H9 (cell line): Measurements from ENCODE around the gene ARF4. TPM values are rescaled to one million over a fixed set of nuclear protein-coding genes. Genes with fewer than 3 reads are reported as not detected.

Experiments used
- DNase-seq: peaks from one replicate; pipeline ENCODE4 v3.0.0-alpha.2; 2017
- H2AFZ ChIP-seq: one replicate; pipeline ENCODE4 v1.6.1; 2013; ENCODE audit warnings: mild to moderate bottlenecking, low read length, control low read depth, moderate library complexity
- H2AK5ac ChIP-seq: 2 replicates; pipeline ENCODE4 v1.6.1; 2013; ENCODE audit warnings: low read length, control low read depth, mixed read lengths; ENCODE audit not compliant: insufficient read length
- H2BK120ac ChIP-seq: one replicate; pipeline ENCODE4 v1.6.1; 2013; ENCODE audit warnings: low read depth, mild to moderate bottlenecking, low read length, control low read depth, inconsistent platforms; ENCODE audit not compliant: poor library complexity, severe bottlenecking
- H2BK12ac ChIP-seq: 2 replicates; pipeline ENCODE4 v1.6.1; 2013; ENCODE audit warnings: low read length, control low read depth, mixed read lengths, low read depth; ENCODE audit not compliant: insufficient read length
- H2BK15ac ChIP-seq: 2 replicates; pipeline ENCODE4 v1.6.1; 2013; ENCODE audit warnings: low read depth, low read length, control low read depth
- H2BK20ac ChIP-seq: one replicate; pipeline ENCODE4 v1.6.1; 2013; ENCODE audit warnings: low read depth, mild to moderate bottlenecking, low read length, control low read depth, inconsistent platforms; ENCODE audit not compliant: poor library complexity, severe bottlenecking
- H2BK5ac ChIP-seq: 2 replicates; pipeline ENCODE4 v1.6.1; 2013; ENCODE audit warnings: low read length, control low read depth, mixed read lengths; ENCODE audit not compliant: insufficient read length
- H3K14ac ChIP-seq: 2 replicates; pipeline ENCODE4 v1.6.1; 2013; ENCODE audit warnings: low read length, control low read depth; ENCODE audit not compliant: insufficient read depth
- H3K18ac ChIP-seq: 2 replicates; pipeline ENCODE4 v1.6.1; 2013; ENCODE audit warnings: low read depth, mild to moderate bottlenecking, mixed read lengths, low read length, control low read depth; ENCODE audit not compliant: insufficient read length
- H3K23ac ChIP-seq: 2 replicates; pipeline ENCODE4 v1.6.1; 2013; ENCODE audit warnings: low read length, control low read depth, mixed read lengths, low read depth; ENCODE audit not compliant: insufficient read length
- H3K23me2 ChIP-seq: 2 replicates; pipeline ENCODE4 v1.6.1; 2013; ENCODE audit warnings: low read depth, mild to moderate bottlenecking, mixed read lengths, low read length, control low read depth; ENCODE audit not compliant: insufficient read length, poor library complexity, severe bottlenecking
- H3K27ac ChIP-seq: 2 replicates; pipeline ENCODE4 v1.5.1; 2013; ENCODE audit warnings: low read length, control low read depth, mixed read lengths, low read depth; ENCODE audit not compliant: insufficient read length
- H3K27me3 ChIP-seq: 2 replicates; pipeline ENCODE4 v1.6.1; 2013; ENCODE audit warnings: low read length, control low read depth, inconsistent platforms; ENCODE audit not compliant: insufficient read depth
- H3K4ac ChIP-seq: 2 replicates; pipeline ENCODE4 v1.6.1; 2013; ENCODE audit warnings: low read depth, mild to moderate bottlenecking, control low read depth, inconsistent platforms, low read length, moderate library complexity
- H3K4me1 ChIP-seq: 2 replicates; pipeline ENCODE4 v1.6.1; 2013; ENCODE audit warnings: low read length, control low read depth, inconsistent platforms; ENCODE audit not compliant: insufficient read depth
- H3K4me2 ChIP-seq: 2 replicates; pipeline ENCODE4 v1.6.1; 2013; ENCODE audit warnings: low read length, control low read depth, mixed read lengths; ENCODE audit not compliant: insufficient read length, insufficient read depth
- H3K56ac ChIP-seq: 2 replicates; pipeline ENCODE4 v1.6.1; 2013; ENCODE audit warnings: low read depth, mild to moderate bottlenecking, mixed read lengths, low read length, control low read depth; ENCODE audit not compliant: insufficient read length
- H3K79me1 ChIP-seq: 2 replicates; pipeline ENCODE4 v1.6.1; 2013; ENCODE audit warnings: low read depth, mild to moderate bottlenecking, moderate library complexity, low read length, control low read depth, inconsistent platforms; ENCODE audit not compliant: insufficient read depth, poor library complexity, severe bottlenecking
- H3K79me2 ChIP-seq: 2 replicates; pipeline ENCODE4 v1.6.1; 2013; ENCODE audit warnings: low read length, control low read depth, inconsistent platforms; ENCODE audit not compliant: insufficient read depth
- H3K9ac ChIP-seq: 2 replicates; pipeline ENCODE4 v1.6.1; 2013; ENCODE audit warnings: low read length, control low read depth, mixed read lengths; ENCODE audit not compliant: insufficient read length; ENCODE audit errors: extremely low read depth
- H3K9me3 ChIP-seq: one replicate; pipeline ENCODE4 v1.6.1; 2013; ENCODE audit warnings: low read depth, low read length, inconsistent platforms; ENCODE audit not compliant: control insufficient read depth
- H3T11ph ChIP-seq: one replicate; pipeline ENCODE4 v1.6.1; 2013; ENCODE audit warnings: mild to moderate bottlenecking, low read length, control low read depth, inconsistent platforms
- H4K20me1 ChIP-seq: one replicate; pipeline ENCODE4 v1.6.1; 2013; ENCODE audit not compliant: control insufficient read depth, insufficient read length, insufficient read depth
- H4K5ac ChIP-seq: 2 replicates; pipeline ENCODE4 v1.6.1; 2013; ENCODE audit warnings: low read depth, mild to moderate bottlenecking, mixed read lengths, low read length, control low read depth; ENCODE audit not compliant: insufficient read length
- H4K8ac ChIP-seq: replicated peaks from 2 replicates; pipeline ENCODE4 v1.6.1; 2013; ENCODE audit warnings: low read length, control low read depth, mixed read lengths, low read depth; ENCODE audit not compliant: insufficient read length
- H4K91ac ChIP-seq: 2 replicates; pipeline ENCODE4 v1.6.1; 2013; ENCODE audit warnings: low read depth, mild to moderate bottlenecking, moderate library complexity, mixed read lengths, low read length, control low read depth; ENCODE audit not compliant: insufficient read length
- H3K27ac Mint-ChIP-seq, 3 experiments: 2 replicates in 2 of 3; 3 replicates in 1 of 3; pipeline ENCODE4 v1.8.0; 2020 to 2021; ENCODE audit warnings: mixed read lengths in 3 of 3, mild to moderate bottlenecking in 1 of 3, moderate library complexity in 1 of 3
- H3K27me3 Mint-ChIP-seq: 2 replicates; pipeline ENCODE4 v1.8.0; 2021; ENCODE audit warnings: low read depth, mild to moderate bottlenecking, moderate library complexity, mixed read lengths
- H3K36me3 Mint-ChIP-seq, 3 experiments: 2 replicates in 2 of 3; 3 replicates in 1 of 3; pipeline ENCODE4 v1.8.0; 2020 to 2021; ENCODE audit warnings: low read depth in 3 of 3, mixed read lengths in 3 of 3; ENCODE audit not compliant: insufficient read depth in 1 of 3
- H3K4me1 Mint-ChIP-seq, 2 experiments: 2 replicates each; pipeline ENCODE4 v1.8.0; 2020; ENCODE audit warnings: mixed read lengths in 2 of 2
- H3K4me3 Mint-ChIP-seq, 2 experiments: 2 replicates in 1 of 2; 3 replicates in 1 of 2; pipeline ENCODE4 v1.8.0; 2020 to 2021; ENCODE audit warnings: mild to moderate bottlenecking in 2 of 2, mixed read lengths in 2 of 2, moderate library complexity in 1 of 2
- H3K9me3 Mint-ChIP-seq, 2 experiments: 2 replicates in 1 of 2; 3 replicates in 1 of 2; pipeline ENCODE4 v1.8.0; 2020; ENCODE audit warnings: mild to moderate bottlenecking in 2 of 2, mixed read lengths in 2 of 2, moderate library complexity in 1 of 2
- CTCF ChIP-seq: fragments of 200-600 bp; sonication (generic); conservative IDR thresholded peaks from 3 replicates; pipeline ENCODE4 v1.8.0; 2021; ENCODE audit warnings: antibody characterized with exemption, mild to moderate bottlenecking
- WGBS: extraction: QIAGEN DNeasy Blood & Tissue Kit; methylation state at CpG from one replicate; pipeline ENCODE4 v1.1.7; 2013; ENCODE audit warnings: missing lambda C conversion rate, low lambda C conversion rate, mixed read lengths; ENCODE audit not compliant: insufficient read length; ENCODE audit errors: extremely low coverage; 5-methylcytosine and 5-hydroxymethylcytosine counted together
- total RNA-seq: library from RNA; stranded (reverse); gene quantifications from 2 replicates; pipeline ENCODE4 v1.2.1, GENCODE V29; 2021

ARF4 gene
- total RNA-seq, 1 experiment from 2014 or later = 160 TPM

DNA sequence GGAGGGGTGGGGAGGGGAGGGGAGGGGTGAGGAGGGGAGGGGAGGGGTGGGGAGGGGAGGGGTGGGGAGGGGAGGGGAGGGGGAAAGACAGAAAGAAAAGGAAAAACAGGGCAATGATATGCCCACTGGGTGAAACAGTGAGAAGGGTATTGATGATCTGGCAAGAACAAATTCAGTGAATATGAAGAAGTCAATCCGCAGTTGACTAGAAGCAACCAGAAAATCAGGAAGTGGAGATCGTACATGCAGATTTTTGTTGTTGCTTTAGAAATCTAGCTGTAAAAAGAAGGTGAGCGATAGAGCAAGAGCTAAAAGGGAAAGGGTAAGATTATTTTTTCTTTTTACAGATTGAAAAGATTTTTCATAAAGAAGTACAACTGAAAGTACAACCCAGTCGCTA lies 47.6 kb upstream of the ARF4 start:
- no peaks in the 10 kb centered on the region for H3K9me3 ChIP-seq
- no peaks in the 10 kb centered on the region for H3K4me1 Mint-ChIP-seq
- H3K79me1 ChIP-seq = no peaks in the 10 kb centered on the region
- H2BK120ac ChIP-seq = no peak overlapping the region
- no peak overlapping the region for H3K4me2 ChIP-seq
- no peak overlapping the region for H2BK12ac ChIP-seq
- no peaks in the 10 kb centered on the region for H3K79me2 ChIP-seq
- H2BK5ac ChIP-seq = no peak overlapping the region
- H3K9me3 Mint-ChIP-seq = peaks cover 12 to 13% of the 10 kb centered on the region in 2 experiments; a peak in 4 of 5 replicates
- H3K23ac ChIP-seq = no peak overlapping the region
- no peak overlapping the region for H2BK20ac ChIP-seq
- H3K56ac ChIP-seq = no peak overlapping the region
- no peaks in the 10 kb centered on the region for H4K20me1 ChIP-seq
- no peak for TF ChIP-seq CTCF
- WGBS = no CpG with 5 or more reads among the region's 4 CpGs
- no peak overlapping the region for H3K4me3 Mint-ChIP-seq
- H3K27ac ChIP-seq = no peak overlapping the region
- no peak overlapping the region for H2AK5ac ChIP-seq
- peaks cover 32 to 56% (median 47%) of the 10 kb centered on the region in 3 experiments for H3K36me3 Mint-ChIP-seq
- no peak overlapping the region for H3K4ac ChIP-seq
- no peaks in the 10 kb centered on the region for H3K27me3 Mint-ChIP-seq
- no peak overlapping the region for H3K18ac ChIP-seq
- no peak overlapping the region for H3K14ac ChIP-seq
- no peak overlapping the region for H4K5ac ChIP-seq
- H3K27me3 ChIP-seq = no peaks in the 10 kb centered on the region
- H3T11ph ChIP-seq = no peak overlapping the region
- no peak overlapping the region for H4K91ac ChIP-seq
- no peak overlapping the region for H2AFZ ChIP-seq
- H2BK15ac ChIP-seq = no peak overlapping the region
- DNase-seq = no peak
- H3K23me2 ChIP-seq = no peaks in the 10 kb centered on the region
- peak overlapping the region in 1 of 3 experiments; percentile 69; a peak in 1 of 7 replicates for H3K27ac Mint-ChIP-seq
- H4K8ac ChIP-seq = no peak overlapping the region
- no peaks in the 10 kb centered on the region for H3K4me1 ChIP-seq
- no peak overlapping the region for H3K9ac ChIP-seq
